ENCODE results near the gene GJD4.

Gene GJD4

GRCh38 chr10:35632027-35632426 lies 26.9 kb downstream of the GJD4 start:
- no peak for FAIRE-seq

GRCh38 chr10:35633006-35633980 lies 28.2 kb downstream of the GJD4 start:
- no peak for FAIRE-seq

GRCh38 chr10:35635576-35635975 lies 30.4 kb downstream of the GJD4 start:
- peak; percentile 95 for FAIRE-seq

GRCh38 chr10:35636956-35637355 lies 31.8 kb downstream of the GJD4 start:
- no peak for FAIRE-seq

DNA sequence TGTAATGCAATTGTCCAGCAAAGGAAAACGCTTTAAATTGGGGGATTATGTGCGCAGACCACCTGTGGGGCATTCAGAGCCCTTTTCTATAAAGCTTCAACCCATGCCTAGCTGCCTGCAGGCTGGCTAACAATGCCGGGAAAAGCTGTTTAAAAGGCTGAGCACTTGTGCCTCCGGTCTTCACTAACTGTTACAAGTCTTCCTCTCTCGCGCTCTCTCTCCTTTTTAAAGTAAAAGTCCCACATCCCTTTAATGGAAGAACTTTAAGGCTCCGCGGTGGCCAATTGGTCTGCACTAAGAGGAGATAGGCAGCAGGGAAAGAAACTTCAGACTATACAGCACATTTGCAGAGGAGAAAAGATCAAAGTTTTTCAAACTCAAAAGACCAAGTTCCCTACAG lies 32.3 kb downstream of the GJD4 start:
- FAIRE-seq, result no peak

DNA sequence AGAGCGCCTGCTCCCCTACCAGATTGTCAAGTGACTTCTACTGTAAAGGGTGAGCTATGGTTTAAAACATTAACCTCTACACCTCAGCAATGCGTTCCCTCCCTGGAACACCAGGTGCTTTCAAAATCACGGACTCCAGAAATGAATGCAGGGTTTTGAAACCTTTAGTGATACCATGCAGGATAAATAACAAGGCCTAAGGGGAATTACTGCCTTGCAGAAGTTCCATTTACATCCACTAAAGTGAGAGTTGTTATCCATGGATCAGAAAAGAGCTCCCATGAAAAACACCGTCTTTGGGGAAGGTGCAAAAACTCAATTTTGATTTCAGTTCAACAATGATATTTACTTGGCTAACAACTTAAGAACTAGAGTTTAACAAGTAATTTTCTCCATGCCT lies 33.0 kb downstream of the GJD4 start:
- FAIRE-seq, result no peak

GRCh38 chr10:35639021-35639727 lies 34.0 kb downstream of the GJD4 start:
- FAIRE-seq, result no peak

DNA sequence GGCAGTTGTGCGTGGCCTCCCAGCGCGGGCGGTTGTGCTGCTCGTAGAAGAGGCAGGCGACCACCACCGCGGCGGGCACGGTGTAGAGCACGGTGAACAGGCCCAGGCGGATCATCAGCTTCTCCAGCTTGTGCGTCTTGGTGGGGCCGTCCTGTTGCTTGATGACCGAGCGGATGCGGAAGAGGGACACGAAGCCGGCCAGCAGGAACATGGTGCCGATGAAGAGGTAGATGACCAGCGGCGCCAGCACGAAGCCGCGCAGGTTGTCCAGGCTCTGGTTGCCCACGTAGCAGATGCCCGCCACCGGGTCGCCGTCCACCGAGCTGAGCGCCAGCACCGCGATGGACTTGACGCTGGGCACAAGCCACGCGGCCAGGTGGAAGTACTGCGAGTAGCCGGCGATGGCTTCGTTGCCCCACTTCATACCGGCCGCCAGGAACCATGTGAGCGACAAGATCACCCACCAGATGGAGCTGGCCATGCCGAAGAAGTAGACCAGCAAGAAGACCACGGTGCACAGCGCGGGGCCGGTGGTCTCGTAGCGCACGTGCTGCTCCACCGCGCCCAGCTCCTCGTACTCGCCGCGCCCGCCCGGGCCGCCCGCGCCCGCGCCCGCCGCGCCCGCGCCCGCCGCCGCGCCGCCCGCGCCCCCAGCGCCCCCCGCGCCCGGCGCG lies 34.7 kb downstream of the GJD4 start:
- no peak for FAIRE-seq

DNA sequence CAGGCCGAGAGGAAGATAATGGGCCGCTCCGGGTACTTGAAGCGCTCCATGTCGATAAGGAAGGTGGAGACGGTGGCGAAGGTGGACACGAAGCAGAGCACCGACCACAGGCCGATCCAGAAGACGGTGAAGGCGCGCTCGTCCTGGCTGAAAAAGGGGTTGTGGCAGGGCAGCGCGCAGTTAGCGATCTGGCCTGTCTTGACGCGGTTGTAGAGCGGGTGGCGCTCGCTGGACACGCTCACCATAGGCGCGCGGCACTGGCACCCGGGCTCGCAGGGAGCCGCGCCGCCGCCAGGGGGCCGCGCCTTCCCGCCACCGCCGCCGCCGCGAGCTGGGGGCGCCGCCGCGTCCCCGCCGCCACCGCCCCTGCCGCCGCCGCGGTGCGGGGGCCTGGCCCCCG lies 35.3 kb downstream of the GJD4 start:
- no peak for FAIRE-seq

DNA sequence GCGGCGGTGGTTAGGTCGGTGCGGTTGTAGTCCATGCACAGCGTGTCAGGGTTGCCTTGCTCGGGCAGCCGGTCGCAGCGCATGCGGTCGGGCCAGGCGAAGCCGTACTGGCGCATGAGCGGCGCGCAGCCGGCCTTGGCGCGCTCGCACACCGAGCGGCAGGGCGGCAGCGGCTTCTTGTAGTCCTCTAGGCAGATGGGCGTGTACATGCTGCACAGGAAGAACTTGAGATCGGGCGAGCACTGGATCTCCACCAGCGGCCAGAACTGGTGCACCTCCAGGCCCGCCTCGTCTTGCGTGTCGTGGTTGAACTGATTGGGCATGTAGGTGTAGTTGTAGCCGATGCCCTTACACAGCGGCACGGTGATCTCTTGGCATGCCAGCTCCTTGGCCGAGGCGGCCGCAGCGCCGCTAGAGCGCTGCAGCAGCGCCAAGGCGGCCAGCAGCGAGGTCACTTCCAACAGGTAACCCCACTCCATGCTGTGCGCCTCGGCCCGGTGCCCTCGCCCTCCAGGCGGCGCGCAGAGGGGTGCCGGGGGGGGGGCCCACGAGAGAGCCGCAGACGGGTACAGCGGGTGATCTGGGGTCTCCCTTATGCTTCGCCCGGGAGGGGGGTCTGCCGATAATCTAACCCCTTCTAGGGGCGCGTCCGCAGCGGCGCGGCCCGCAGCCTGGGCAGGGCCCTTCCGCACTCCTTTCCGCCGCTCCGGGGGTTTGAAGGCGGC lies 36.0 kb downstream of the GJD4 start:
- no peak for FAIRE-seq

DNA sequence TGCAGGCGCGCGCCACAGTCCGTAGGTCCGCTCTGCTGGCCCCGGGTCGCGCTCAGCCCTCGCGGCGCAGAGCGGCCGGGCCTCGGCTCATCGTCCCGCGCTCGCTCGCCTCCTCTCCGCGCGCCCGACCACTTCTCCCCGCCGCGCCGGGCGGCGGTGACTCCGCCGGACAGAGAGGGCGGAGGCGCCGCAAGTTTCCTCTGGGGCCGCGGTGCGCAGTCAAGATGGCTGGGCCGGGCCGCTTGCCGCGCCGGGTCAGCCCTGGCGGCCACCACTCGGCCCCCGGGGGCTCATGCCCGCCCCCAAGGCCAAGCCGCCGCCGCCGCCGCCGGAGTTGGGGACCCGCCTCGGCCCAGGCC lies 36.5 kb downstream of the GJD4 start:
- no peak for FAIRE-seq

GRCh38 chr10:35642035-35642792 lies 37.1 kb downstream of the GJD4 start, which contains the start of gene FZD8:
FZD8 (minus strand) TSS chr10:35642296; CDS start chr10:35641429, 867 bp downstream.
- FAIRE-seq, result no peak

- FAIRE-seq, result no peak
Measured at GRCh38 chr10:35642793-35643114, 37.6 kb downstream of the GJD4 start.

GRCh38 chr10:35643151-35644049 lies 38.3 kb downstream of the GJD4 start:
- FAIRE-seq, result no peak

GRCh38 chr10:35644050-35644950 lies 39.2 kb downstream of the GJD4 start:
- FAIRE-seq, result no peak

DNA sequence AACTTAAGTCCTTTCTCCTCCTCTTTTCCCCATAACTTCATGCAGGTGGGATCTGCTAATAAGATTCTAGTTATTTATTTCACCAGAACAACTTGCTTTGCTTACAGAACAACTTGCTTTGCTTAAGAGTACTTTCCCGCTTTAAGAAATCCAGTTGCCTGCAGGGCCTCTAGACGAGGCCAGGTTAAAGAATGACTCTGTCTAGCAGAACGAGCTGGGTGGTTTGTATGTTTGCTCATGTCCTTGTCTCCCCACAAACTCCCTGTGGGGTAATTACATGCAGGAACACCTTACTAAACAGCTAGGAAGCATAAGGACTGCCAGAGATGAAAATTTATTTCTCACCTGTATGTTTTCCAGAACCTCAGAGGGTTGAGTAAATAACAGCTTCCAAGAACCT lies 45.8 kb downstream of the GJD4 start:
- no peak for FAIRE-seq

DNA sequence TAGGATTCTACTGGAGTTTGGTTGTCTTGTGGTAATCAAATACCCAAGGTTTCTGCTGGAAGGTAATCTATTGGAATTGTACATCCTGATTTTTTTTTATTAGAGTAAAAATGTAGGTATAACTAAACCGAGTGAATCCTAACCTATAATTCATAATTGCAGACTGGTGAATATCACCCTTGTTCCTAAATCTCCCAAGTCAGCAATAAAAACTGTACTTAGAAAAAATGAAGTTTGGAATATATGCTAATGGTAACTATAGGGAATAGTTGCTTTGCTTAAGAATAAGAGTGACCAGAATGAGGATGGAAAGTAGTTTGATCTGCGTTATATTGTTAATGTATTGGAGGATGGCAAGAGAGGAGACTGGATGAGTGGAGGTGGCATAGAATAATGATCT lies 47.7 kb downstream of the GJD4 start:
- no peak for FAIRE-seq

- FAIRE-seq, result no peak
Measured at GRCh38 chr10:35657621-35658020, 52.5 kb downstream of the GJD4 start.

Data from islet of Langerhans (tissue), 1 donor.